Transverse colon (tissue), 4 donors: Measurements from ENCODE around the gene TRABD2B. TPM values are rescaled to one million over a fixed set of nuclear protein-coding genes. Genes with fewer than 3 reads are reported as not detected.

ENCODE experiments used
- DNase-seq: peaks from one replicate; pipeline ENCODE4 v3.0.0-alpha.2; 2019
- H3K27ac ChIP-seq, 4 donors: fragments of 200-600 bp; sonication (generic); 2 replicates each; pipeline ENCODE4 v1.5.1; 2016 to 2018; ENCODE audit warnings: inconsistent platforms in 4 of 4
- H3K27me3 ChIP-seq: fragments of 200-600 bp; sonication (generic); 2 replicates; pipeline ENCODE4 v1.5.1; 2017; ENCODE audit warnings: inconsistent platforms
- H3K36me3 ChIP-seq, 4 donors: fragments of 200-600 bp; sonication (generic); 2 replicates each; pipeline ENCODE4 v1.5.1; 2017 to 2019; ENCODE audit warnings: inconsistent platforms in 4 of 4
- H3K4me1 ChIP-seq, 4 donors: fragments of 200-600 bp; sonication (generic); 2 replicates each; pipeline ENCODE4 v1.5.1; 2017 to 2020; ENCODE audit warnings: inconsistent platforms in 4 of 4
- H3K4me3 ChIP-seq, 4 donors: fragments of 200-600 bp; sonication (generic); 1 replicate in 1 of 4; 2 replicates in 3 of 4; pipeline versions ENCODE4 v1.5.1 to v1.6.1; 2017 to 2019; ENCODE audit warnings: inconsistent platforms in 4 of 4
- H3K9me3 ChIP-seq, 2 donors: fragments of 200-600 bp; sonication (generic); 2 replicates each; pipeline ENCODE4 v1.5.1; 2017 to 2019; ENCODE audit warnings: inconsistent platforms in 2 of 2
- EP300 ChIP-seq: sonication (generic); formaldehyde crosslinking; IDR thresholded peaks from one replicate; pipeline ENCODE4 v1.6.1; 2017; ENCODE audit warnings: antibody characterized with exemption, low read depth
- POLR2A ChIP-seq: fragments of 450-650 bp; IDR thresholded peaks from one replicate; pipeline ENCODE4 v1.6.1; 2016; ENCODE audit warnings: antibody characterized with exemption, mild to moderate bottlenecking, moderate library complexity
- POLR2AphosphoS5 ChIP-seq, 3 donors: sonication (generic); formaldehyde crosslinking; IDR thresholded peaks; one replicate each; pipeline ENCODE4 v1.6.1; 2016; ENCODE audit warnings: antibody characterized with exemption in 3 of 3
- WGBS, 2 donors: methylation state at CpG; one replicate each; pipeline ENCODE4 v1.1.5; 2018; ENCODE audit warnings: low coverage in 1 of 2; 5-methylcytosine and 5-hydroxymethylcytosine counted together
- in situ Hi-C, 4 donors: fragments of 200-750 bp; cut with MboI; loops; one replicate each; pipeline versions ENCODE4 v1.15.0 to v1.15.1; 2017; ENCODE audit warnings: low sequenced_read_pairs in 3 of 4, low pct_ligation_motif_present in 1 of 4, low pct_unique_long_range_greater_than_20kb in 1 of 4
- intact Hi-C: fragments of 100-400 bp; cut with DNase I; formaldehyde crosslinking; loops from one replicate; pipeline ENCODE4 v1.15.1; 2023; ENCODE audit warnings: low total_unique reads
- total RNA-seq, 4 donors: library from RNA; depleted of rRNA; stranded (reverse); fragments of >200 nt; gene quantifications; one replicate each; pipeline ENCODE4 v1.1.0, GENCODE V29; 2016
- TF ChIP-seq, protein P1 (sequence below), 5 experiments: fragments of 200-600 bp in 3 of 5; fragments of 450-650 bp in 2 of 5; sonication (generic) in 3 of 5; IDR thresholded peaks; 1 replicate in 2 of 5; 2 replicates in 3 of 5; pipeline ENCODE4 v1.5.1; 2016 to 2017; ENCODE audit warnings: antibody characterized with exemption in 5 of 5, inconsistent platforms in 3 of 5, mild to moderate bottlenecking in 2 of 5, moderate library complexity in 1 of 5

Gene TRABD2B
- total RNA-seq, 4 donors from 2014 or later = 0.27 to 0.48 (median 0.37) TPM; not detected in 1

DNA sequence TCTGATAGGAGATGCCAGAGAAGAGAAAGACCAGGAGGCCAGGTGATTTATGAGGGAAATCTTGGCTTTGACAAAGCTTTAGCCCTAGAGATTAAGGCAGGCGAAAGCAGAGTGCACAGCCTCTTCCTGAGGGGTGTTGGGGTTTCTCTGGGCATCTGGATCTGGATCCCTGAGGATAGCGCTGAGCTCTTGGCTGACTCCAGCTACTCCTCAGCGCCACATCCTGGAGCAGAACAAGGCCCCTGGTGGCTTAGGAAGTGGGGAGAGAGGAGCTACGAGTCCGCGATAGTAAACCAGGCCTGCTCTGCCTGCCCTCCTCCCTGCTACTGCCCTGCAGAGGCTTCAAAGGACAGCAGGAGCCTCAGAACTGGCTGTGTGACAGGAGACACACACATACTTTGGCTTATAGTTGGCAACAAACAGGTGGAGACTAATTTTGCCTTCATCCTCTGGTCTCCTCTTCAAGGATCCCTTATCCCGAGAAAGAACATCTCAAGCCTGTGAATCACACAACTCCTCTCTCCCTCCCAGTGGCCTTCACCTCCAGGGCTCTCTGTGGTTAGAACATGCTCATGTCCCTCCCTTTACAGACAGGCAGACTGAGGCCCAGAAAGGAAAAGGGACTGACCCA is 66.9 kb downstream of the TRABD2B start:
- in situ Hi-C loops (no loop called here), intact Hi-C loops (no loop called here)
- DNase-seq = no peak
- TF ChIP-seq EP300 (no peak), POLR2A (no peak), POLR2AphosphoS5 (IDR thresholded peaks at IDR 0.05) (no peak)
- TF ChIP-seq, protein P1, sequence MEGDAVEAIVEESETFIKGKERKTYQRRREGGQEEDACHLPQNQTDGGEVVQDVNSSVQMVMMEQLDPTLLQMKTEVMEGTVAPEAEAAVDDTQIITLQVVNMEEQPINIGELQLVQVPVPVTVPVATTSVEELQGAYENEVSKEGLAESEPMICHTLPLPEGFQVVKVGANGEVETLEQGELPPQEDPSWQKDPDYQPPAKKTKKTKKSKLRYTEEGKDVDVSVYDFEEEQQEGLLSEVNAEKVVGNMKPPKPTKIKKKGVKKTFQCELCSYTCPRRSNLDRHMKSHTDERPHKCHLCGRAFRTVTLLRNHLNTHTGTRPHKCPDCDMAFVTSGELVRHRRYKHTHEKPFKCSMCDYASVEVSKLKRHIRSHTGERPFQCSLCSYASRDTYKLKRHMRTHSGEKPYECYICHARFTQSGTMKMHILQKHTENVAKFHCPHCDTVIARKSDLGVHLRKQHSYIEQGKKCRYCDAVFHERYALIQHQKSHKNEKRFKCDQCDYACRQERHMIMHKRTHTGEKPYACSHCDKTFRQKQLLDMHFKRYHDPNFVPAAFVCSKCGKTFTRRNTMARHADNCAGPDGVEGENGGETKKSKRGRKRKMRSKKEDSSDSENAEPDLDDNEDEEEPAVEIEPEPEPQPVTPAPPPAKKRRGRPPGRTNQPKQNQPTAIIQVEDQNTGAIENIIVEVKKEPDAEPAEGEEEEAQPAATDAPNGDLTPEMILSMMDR (IDR thresholded peaks at IDR 0.05) = no peak
- Histone ChIP-seq H3K4me3 (no peak overlapping the region), H3K36me3 (no peaks in the 10 kb centered on the region), H3K27ac (no peak overlapping the region), H3K9me3 (no peaks in the 10 kb centered on the region), H3K27me3 (no peaks in the 10 kb centered on the region), H3K4me1 (peaks cover 0 to 9% (median 3%) of the 10 kb centered on the region in 4 donors)
- 88% methylated on average over 7 of the region's 7 CpGs; no CpG with 5 or more reads in 1 of the 2 donors for WGBS, 2 donors

DNA sequence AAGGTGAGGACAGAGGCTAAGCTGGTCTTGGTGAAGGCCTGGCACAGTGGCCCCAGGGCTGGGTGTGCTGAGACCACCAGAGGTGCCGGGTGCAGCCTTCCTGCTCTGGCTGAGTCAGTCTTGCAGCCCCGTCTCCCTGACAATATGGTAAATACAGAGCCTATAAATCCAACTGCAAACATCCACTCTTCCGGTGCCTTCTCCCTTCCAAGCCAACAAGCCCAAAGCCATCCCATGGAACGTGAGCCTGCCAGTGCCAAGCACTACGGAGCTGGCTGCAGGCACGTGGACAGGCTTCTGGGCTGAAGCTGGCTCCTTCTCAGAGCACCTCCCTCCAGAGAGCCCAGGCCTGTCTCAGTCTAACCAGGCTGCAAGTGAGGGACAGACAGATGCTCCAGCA is 70.0 kb downstream of the TRABD2B start:
- TF ChIP-seq, protein P1 (IDR thresholded peaks at IDR 0.05) = no peak
- no peak for TF ChIP-seq POLR2A
- TF ChIP-seq EP300 = no peak
- TF ChIP-seq POLR2AphosphoS5 (IDR thresholded peaks at IDR 0.05) = no peak
- no peak overlapping the region for H3K27ac ChIP-seq
- intact Hi-C loops = no loop called here
- H3K4me3 ChIP-seq = no peak overlapping the region
- in situ Hi-C loops = no loop called here
- no peaks in the 10 kb centered on the region for H3K27me3 ChIP-seq
- no peaks in the 10 kb centered on the region for H3K9me3 ChIP-seq
- no peak for DNase-seq
- WGBS, 2 donors = 46% methylated on average over 6 of the region's 6 CpGs; no CpG with 5 or more reads in 1 of the 2 donors
- no peaks in the 10 kb centered on the region for H3K4me1 ChIP-seq
- no peaks in the 10 kb centered on the region for H3K36me3 ChIP-seq

DNA sequence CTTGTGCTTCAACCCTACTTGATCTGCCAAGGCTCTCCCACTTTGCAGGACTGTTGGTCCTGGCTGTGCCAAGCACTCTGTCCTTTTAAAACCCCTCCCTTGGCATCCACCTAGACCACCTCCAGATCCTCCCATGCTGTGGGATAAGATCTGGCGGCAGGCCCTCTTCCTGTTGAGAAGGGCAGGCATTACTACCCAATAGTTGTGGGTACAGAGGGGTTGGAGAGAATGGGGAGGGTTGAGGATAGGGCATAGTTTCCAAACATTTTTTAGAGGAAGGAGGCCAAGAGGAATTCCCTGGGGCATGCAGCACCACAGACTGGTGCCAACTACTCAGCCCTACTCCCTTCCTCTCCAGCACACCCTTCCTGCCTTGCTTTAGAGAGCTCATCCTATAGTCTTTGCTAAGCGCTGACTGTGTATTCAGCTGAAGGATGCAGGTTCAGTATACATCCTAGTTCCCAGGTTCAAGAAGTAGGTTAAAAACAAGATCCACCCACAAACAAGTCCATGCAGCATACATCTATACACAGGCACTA is 70.7 kb downstream of the TRABD2B start:
- Histone ChIP-seq H3K4me3 (no peak overlapping the region), H3K27me3 (no peaks in the 10 kb centered on the region), H3K27ac (no peak overlapping the region), H3K9me3 (no peaks in the 10 kb centered on the region), H3K4me1 (no peaks in the 10 kb centered on the region), H3K36me3 (no peaks in the 10 kb centered on the region)
- no peak for TF ChIP-seq POLR2AphosphoS5 (IDR thresholded peaks at IDR 0.05)
- no peak for TF ChIP-seq EP300
- TF ChIP-seq POLR2A = no peak
- TF ChIP-seq, protein P1 (IDR thresholded peaks at IDR 0.05) = no peak
- intact Hi-C loops = no loop called here
- WGBS, 2 donors = 43% methylated on average over 2 of the region's 2 CpGs; no CpG with 5 or more reads in 1 of the 2 donors
- no peak for DNase-seq
- in situ Hi-C loops = no loop called here

DNA sequence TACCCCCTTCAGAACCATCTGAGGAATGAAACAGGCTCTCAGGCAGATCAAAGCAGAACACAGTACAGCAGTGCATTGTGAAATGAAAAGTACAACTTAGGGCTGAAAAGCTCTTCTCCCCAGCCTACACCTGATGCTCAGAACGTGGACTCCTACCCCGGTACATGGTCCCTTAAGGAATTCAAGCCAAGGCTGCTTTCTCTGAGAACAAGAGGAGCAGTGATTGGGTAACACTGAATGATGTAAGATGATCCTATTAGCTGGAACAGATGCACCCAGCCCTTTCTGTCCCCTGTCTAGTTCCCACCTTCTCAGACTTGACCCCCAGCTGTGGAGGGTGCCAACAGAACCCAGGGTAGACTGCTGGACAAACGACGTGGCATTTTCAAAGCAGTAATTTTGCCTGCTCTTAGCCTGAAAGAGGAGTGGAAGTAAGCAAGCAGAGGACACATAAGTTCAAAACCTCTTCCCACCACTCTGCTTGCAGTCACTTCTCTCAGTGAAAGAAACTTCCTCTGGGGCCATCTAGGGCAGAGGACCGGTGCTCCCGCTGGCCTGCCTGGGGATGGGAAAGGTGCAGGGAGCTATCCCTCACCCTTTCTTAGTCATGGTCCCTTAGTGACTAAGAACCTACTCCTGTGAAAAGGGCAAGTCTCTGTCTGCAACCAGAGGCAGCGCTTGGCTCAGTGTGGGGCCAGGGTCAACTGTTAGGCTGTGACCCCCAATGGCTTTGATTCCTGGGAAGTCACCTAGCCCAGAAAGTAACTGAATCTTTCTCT is 72.7 kb downstream of the TRABD2B start:
- WGBS, 2 donors = 86% methylated on average over 7 of the region's 7 CpGs; no CpG with 5 or more reads in 1 of the 2 donors
- in situ Hi-C loops (no loop called here), intact Hi-C loops (no loop called here)
- H3K36me3 ChIP-seq = no peaks in the 10 kb centered on the region
- no peaks in the 10 kb centered on the region for H3K4me1 ChIP-seq
- H3K27ac ChIP-seq = no peak overlapping the region
- H3K4me3 ChIP-seq = no peak overlapping the region
- TF ChIP-seq, protein P1 (IDR thresholded peaks at IDR 0.05) = no peak
- TF ChIP-seq POLR2A (no peak), POLR2AphosphoS5 (IDR thresholded peaks at IDR 0.05) (no peak), EP300 (no peak)
- H3K9me3 ChIP-seq = no peaks in the 10 kb centered on the region
- DNase-seq = no peak
- no peaks in the 10 kb centered on the region for H3K27me3 ChIP-seq
